Activated naive CD4-positive, alpha-beta T cell treated with Interleukin-2 at 50 U/mL for 16 hours (primary cell): ENCODE results near the gene UGT1A1.
A peak's percentile ranks its signal among the peaks of the same experiment; 100 is the strongest.

ENCODE experiments used
- DNase-seq: peaks from one replicate; pipeline ENCODE4 v3.0.0-alpha.2; 2020

The UGT1A1 gene

DNA sequence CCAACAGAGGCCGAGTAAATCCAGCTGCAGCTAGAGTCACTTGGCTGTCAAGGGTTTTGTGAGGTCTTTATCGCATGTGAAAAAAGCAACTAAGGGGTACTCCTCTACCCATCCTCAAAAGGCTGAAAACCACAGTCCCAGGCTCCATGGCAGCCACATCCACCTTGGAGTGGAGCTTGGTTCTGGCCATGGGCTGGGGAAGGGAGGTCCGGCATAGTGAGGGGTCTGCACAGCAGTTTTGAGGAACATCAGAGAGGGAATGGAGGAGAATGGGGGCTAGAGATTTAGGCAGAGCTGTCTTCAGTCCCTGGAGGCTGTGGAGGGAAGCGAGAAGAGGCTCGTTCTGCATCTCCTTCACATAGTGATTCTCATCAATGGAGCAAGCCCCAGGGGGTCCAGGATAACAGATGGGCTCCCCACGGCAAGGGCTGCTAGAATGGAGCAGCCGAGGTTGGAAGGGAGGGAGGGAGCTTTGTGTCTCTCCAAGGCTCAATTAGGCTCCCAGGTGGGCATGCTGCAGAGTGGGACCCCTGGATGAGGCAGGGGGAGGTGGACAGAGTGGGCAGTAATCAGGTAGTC lies 39.1 kb downstream of the UGT1A1 start:
- DNase-seq, result no peak

DNA sequence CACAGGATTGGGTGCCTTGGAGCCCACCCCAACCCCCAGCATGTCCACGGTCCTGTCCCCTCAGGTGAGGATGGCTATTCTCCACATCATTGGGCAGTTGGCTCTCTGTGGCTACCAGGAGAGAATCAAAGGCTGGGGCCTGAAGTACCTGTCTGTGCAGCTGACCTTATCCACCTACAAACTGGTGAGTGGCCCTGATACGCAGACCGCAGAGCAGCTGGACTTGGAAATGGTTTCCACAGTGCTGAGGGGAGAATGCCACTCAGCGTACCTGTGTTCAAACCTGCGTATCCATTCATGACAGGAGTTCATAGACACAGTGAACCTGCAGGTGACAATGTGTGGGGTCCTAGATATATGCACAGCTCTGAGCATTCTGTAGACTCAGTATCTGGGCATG lies 39.6 kb downstream of the UGT1A1 start:
- no peak for DNase-seq

DNA sequence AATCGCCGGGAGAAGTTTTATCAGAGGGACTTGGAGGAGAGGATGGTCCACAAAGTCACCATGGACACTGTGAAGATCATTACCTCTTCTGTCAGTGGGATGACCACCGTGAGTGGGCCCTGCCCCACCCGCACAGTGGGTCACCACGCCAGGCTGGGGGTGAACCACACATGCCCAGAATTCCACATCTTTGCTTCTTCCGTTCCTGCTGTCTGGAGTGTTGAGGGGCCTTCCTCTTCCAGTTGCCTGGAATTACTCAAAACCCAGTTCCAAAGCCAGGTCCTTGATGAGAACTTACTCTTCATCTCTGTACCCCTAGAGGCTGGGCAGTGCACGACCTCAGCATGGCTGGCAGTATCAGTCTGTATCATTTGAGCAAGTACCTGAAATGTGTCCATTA lies 40.1 kb downstream of the UGT1A1 start:
- no peak for DNase-seq

- DNase-seq, result no peak
Measured at GRCh38 chr2:233801357-233802131, 41.5 kb downstream of the UGT1A1 start.

DNA sequence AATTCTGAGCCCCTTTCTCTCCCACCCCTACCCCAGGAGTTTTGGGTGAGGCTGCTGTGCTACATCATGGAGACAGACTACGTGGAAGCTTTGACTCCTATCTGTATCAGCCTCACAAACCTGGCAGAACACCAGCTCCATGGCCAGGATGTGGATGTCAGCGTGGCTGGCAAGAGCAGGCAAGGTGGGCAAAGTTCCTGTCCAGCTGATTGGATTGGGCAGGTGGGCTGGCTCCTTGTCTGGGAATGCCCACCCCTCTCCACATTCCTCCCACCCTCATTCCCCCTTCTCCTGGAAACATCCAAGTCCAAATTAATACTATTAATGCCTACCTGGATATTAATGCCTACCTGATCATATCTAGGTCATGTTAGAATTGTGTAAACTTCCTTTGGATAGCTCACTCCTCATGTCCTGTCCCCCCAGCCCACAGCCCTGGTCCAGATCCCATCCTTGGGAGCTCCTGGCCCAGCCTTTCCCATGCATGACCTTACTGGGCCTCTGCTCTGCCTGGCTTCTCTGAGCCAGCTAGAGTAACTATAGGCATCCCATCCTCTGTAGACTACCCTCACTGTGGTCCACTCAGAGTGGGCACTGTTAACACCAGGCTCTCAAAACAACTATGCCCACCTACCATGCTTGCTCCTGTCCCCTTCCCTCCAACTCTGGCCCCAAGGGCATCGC lies 42.2 kb downstream of the UGT1A1 start:
- DNase-seq, result no peak

GRCh38 chr2:233803292-233803911 lies 43.3 kb downstream of the UGT1A1 start:
- no peak for DNase-seq

DNA sequence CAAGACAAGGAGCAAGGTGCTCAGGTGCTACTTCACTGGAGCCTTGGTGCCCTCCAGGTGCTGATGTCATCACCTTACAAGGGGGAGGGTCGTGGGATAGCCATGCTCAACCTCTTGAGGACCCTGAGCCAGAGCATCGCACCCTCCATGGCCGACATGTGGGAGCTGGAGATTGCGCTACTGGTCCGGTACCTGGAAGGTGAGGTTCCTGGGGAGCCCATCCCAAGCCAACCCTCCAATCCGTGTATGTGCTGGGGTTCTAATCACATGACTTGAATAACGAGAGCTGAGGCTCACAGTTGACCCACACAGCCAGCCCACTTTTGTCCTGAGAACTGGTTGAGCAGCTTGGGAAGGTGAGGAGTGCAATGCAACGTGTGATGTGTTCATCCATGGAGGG lies 43.9 kb downstream of the UGT1A1 start:
- no peak for DNase-seq

DNA sequence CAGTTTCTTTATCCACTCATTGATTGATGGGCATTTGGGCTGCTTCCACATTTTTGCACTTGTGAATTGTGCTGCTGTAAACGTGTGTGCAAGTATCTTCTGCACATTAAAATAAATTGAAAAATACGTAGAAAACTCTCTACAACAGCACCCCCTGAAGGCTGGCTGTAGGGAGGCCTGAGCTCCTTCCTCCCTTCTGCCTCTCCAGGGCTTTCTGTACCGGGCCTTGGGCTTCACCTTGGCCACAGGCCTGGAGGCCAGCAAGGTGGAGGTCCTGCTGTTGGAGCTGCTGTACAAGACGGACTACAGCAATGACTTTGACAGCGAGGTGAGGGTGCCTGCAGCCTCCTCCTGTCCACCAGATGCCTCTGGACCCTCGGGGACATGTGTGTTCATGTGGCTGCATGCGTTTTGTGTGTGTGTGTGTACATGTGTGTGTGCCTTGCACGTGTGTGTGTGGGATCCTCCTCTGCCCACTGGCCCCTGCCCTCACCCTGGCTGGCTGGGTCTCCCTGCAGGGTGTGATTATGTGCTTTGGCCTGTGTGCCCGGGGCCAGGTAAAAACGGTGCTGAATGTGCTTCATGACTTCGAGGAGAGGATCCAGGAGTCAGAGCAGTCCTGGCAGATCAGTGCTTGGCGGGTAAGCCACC lies 47.3 kb downstream of the UGT1A1 start:
- DNase-seq, result no peak

DNA sequence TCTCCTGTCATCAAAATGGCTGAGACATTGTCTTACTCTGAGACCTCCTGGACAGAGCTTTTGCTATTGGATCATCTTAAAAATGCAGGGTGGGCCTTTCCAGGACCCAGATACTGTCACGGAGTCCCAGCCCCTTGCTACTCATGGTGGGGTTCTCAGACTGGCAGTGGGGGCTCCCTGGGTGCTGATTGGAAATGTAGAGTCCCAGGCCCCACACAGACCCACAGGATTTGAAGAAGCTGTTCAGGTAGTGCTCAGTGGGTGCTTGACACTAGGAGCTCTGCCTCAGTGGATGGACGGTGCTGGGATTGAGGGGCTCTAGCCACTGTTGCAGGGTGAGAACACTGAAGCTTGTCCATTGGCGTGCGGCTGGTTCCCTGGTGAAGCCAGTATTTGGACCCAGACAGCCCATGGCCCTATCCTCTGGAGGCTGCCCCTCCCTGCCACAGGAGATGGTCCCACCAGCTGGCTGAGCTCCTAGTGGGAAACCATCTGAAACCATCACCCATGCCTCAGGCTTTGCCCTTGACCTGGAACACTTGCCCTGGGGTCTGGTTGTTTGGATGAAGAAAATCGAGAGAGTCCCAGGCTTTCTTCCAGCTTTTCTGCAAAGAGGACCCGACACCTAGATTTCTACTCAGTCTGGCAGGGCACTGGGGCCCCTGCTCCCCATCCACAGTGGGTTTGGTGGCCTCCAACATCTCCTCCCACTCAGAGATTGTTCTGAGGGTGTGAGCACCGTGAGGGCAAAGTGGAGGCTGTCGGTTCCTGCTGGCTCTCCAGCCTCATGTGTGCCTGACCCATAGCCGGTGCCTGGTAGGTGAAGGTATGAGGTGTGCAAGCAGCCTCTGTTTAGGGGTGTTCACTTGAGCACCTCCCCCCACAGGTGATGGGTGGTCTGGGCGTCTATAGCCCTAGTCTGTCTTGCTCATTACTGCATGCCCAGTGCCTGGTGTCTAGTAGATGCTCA lies 48.2 kb downstream of the UGT1A1 start:
- DNase-seq, result no peak

- peak; percentile 0 for DNase-seq
Measured at GRCh38 chr2:233810385-233810784, 50.3 kb downstream of the UGT1A1 start.

DNA sequence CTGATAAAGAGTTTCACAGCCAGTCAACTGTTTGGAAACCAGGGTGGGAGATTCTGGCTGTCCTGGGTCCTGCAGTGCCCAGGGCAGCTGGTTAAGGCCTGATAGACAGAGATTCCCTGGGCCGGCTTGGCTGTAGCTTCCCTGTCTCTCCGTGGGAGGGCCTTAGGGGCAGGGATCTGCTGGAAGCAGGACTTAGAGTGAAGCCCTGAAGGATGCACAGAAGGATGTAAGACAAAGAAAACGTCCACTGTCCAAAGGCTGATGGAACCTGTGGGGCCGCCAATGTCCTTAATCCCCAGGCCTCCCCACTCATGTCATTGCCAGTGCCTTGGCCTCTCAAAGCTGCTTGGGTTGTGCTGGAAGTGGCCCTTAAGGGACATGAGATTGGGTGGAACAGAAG lies 51.0 kb downstream of the UGT1A1 start:
- no peak for DNase-seq

DNA sequence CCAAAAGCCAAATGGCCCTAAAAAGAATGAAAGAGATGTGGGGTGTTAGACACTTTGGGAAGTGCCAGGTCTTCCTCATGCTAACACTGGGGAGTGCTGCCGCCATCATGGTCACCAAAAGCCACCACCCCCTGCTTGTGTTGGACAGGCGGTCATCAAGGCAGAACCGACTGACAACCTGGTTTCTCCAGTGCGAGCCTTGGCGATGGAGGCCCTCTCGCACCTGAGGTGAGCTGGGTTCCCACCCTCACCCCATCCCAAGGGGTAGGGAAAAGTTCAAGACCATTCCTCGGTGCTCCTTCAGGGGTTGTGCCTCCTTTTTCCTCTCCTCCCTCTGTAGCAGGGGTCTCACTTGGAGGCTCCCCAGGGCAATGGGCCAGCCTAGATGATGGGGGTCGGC lies 51.7 kb downstream of the UGT1A1 start:
- DNase-seq, result no peak

- DNase-seq, result no peak
Measured at GRCh38 chr2:233813236-233814055, 53.4 kb downstream of the UGT1A1 start.

DNA sequence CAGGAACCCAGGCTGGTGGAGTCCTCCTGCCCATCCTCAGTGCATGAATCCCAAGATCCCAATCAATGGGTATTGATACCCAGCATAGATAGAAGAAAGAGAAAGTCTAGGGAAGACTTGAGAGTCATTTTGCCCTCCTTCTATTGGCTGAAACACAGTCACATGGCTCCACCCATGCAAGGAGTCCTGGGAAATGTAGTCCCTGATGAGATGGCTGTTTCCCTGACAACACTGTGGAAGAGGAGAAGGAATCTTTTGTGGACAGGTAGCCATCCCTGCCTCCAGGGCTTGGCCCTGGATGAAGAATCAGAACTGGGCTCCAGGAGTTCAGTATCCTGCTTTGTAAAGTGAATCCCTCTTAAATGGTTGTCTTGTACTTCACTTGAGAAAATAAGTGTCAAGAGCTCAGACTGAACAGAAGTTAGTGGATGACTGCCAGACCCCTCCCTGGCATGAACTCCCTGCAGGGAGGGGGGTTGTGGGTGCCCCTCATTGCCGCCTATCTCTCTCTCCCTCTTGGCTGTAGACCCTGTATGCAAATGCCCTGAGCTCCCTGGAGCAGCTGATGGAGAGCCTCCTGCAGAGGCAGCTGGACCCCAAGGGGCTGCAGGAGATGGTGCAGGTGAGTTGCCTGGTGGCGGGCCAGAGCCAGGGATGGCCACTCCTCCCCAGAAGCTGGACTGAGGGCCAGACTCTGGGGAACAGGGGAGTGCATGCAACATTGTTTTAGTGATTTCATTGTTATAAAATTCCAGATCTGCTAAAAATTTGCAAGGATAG lies 54.2 kb downstream of the UGT1A1 start:
- DNase-seq, result no peak

DNA sequence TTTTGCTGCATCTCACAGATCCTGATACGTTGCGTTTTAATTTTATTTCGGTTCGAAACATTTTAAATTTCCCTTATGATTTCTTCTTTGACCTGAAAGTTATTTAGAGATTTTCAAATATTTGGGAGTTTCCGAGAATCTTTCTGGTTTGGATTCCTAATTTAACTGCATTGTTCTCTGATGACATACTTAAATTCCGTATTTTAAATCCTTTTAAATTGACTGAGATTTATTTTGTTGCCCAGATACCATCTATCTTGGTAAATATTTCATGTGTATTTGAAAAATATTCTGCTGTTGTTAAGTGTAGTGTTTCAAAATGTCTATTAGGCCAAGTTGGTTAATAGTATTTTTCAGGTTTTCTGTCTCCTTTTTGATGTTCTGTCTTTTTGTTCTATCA lies 55.8 kb downstream of the UGT1A1 start:
- DNase-seq, result no peak

- DNase-seq, result no peak
Measured at GRCh38 chr2:233816334-233816733, 56.3 kb downstream of the UGT1A1 start.

- no peak for DNase-seq
Measured at GRCh38 chr2:233816771-233817170, 56.7 kb downstream of the UGT1A1 start.

DNA sequence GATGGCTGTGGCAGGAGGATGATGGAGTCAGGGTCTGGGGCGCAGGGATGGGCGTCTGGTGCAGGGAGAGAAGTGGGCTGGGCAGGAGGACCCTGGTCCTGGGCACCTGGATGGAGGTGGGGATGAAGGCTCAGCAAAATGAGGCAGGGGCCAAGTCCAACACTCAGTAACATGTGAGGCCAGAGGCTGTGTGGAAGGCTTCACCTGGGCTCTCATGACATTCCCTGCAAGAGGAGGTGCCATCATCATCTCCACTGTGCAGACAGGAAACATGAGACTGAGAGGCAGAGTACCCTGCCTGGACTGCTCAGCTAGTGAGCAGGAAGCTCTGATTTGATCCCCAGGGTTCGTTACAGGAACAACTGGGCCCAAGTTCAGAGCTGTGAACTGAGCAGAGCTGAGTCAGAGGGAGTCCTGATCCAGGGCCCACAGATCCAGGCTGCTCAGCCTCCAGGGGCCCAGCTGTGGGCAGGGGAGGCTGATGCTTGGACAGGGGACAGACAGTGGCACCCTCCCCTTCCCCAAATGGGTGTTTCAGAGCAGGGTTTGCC lies 57.4 kb downstream of the UGT1A1 start:
- DNase-seq, result no peak

DNA sequence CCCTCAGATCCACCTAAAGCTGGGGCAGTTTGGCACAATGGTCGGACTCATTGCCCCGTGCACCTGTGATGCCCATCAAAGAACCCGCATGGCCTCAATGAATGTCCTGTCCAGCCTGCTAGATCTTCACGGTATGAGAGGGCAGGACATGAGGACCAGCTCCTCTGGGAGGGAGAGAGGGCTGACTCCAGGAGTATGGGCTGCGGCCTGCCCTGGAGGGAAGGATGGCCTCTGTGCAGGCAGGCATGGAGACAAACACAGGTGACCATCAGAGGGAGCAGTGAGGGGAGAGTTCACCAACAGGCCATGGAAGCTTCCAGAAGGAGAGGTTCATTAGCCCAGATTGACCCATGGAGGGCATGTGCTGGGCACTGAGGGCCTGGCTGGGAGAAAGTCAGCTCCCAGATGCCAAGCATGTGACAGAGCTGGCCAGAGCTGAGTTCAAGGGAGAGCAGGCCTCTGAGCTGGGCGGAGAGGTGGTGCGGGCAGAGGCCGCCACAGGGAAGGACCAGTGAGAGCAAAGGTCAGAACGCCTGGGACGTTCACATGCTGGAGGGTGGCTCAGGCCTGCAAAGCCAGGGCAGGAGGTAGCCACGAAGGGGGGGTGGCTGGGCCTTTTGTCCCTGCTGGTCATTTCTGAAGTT lies 58.0 kb downstream of the UGT1A1 start:
- DNase-seq, result no peak
